ENCODE data around the gene SEC24C.
"Not testable (repeated sequence)": the region's sequence is repeated elsewhere in the genome, so short reads cannot be mapped to it uniquely, and the experiment has no call there.

The SEC24C gene

DNA sequence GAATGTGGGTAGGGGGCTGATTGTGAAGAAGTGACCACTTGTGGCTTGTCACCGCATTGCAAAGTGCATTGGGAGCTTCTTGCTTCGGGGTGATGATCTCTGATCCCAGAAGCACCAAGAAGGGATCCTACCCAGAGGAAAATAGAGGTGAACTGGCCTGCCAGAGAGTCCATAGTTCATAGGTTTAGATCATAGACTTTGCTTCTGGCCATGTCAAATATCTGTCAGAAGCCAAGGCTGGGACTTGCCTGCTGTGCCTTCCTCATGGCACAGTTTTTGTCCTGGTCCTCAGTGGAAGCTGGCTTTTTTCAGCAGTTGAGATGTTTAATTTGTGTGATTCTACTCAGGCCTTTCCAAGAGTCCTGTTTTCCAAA lies 42.3 kb downstream of the SEC24C start:
- TF ChIP-seq, protein P1, sequence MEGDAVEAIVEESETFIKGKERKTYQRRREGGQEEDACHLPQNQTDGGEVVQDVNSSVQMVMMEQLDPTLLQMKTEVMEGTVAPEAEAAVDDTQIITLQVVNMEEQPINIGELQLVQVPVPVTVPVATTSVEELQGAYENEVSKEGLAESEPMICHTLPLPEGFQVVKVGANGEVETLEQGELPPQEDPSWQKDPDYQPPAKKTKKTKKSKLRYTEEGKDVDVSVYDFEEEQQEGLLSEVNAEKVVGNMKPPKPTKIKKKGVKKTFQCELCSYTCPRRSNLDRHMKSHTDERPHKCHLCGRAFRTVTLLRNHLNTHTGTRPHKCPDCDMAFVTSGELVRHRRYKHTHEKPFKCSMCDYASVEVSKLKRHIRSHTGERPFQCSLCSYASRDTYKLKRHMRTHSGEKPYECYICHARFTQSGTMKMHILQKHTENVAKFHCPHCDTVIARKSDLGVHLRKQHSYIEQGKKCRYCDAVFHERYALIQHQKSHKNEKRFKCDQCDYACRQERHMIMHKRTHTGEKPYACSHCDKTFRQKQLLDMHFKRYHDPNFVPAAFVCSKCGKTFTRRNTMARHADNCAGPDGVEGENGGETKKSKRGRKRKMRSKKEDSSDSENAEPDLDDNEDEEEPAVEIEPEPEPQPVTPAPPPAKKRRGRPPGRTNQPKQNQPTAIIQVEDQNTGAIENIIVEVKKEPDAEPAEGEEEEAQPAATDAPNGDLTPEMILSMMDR (IDR thresholded peaks at IDR 0.05; ENCODE audit: insufficient read depth, low read depth, low read length, missing control alignments) = no peak
- peak overlapping the region; percentile 90 for H3K4me3 ChIP-seq (ENCODE audit: low read depth, low read length)
- DNase-seq (ENCODE audit: low read depth) = no peak

DNA sequence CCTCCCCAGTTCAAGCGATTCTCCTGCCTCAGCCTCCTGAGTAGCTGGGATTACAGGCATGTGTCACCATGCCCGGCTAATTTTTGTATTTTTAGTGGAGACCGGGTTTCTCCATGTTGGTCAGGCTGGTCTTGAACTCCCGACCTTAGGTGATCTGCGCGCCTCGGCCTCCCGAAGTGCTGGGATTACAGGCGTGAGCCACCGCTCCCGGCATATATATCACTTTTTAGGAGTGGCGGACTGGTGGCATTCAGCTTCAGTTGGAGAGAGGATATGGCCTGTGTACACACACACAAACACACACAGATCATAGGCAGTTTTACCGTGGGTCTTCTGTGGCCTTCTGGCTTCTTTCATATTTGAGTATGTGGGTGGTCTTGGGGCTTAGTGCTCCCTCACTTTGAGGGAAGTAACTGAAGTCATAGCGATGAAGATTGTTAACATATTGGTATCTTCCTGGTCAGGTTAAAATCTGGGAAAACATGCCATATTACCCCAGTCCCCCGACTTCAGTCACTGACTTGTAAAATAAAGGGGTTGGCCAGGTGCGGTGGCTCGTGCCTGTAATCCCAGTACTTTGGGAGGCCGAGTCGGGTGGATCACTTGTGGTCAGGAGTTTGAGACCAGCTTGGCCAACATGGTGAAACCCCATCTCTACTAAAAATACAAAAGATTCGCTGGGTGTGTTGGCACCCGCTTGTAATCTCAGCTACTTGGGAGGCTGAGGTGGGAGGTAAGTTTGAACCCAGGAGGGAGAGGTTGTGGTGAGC lies 43.0 kb downstream of the SEC24C start:
- DNase-seq (ENCODE audit: low read depth); H3K4me3 ChIP-seq (ENCODE audit: low read depth, low read length): not testable (repeated sequence)

DNA sequence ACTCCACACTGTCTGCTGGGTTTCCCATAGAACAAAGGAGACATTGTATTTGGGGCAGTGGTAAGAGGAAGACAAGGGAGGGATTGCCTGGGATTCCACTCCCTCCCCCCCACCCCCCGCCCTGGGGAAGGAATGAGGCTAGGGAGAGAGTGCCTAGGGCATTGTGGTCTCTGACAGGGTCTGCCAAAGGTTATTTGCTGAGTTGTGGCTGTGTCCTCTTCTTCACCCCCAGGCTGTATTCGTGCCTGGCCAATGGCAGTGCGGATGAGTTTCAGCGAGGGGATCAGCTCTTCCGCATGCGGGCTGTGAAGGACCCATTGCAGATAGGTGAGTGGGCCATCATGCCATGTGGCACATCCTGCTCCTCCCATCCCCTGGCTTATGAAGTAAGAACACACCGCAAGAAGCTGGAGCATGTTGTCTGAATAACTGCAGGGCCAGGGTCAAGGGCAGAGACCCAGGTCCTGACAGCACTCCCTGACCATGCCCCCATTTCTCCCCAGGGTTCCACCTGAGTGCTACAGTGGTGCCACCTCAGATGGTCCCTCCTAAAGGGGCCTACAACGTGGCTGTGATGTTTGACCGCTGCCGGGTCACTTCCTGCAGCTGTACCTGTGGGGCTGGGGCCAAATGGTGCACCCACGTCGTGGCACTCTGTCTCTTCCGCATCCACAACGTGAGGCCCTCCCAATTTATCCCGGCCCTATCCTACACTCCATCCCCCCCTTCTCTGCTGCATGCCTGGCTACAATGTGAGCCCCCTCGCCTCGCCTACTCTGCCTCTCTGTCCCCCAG lies 44.9 kb downstream of the SEC24C start:
- no peak overlapping the region for H3K4me3 ChIP-seq (ENCODE audit: low read depth, low read length)
- TF ChIP-seq, protein P1 (IDR thresholded peaks at IDR 0.05; ENCODE audit: insufficient read depth, low read depth, low read length, missing control alignments) = no peak
- no peak for DNase-seq (ENCODE audit: low read depth)

DNA sequence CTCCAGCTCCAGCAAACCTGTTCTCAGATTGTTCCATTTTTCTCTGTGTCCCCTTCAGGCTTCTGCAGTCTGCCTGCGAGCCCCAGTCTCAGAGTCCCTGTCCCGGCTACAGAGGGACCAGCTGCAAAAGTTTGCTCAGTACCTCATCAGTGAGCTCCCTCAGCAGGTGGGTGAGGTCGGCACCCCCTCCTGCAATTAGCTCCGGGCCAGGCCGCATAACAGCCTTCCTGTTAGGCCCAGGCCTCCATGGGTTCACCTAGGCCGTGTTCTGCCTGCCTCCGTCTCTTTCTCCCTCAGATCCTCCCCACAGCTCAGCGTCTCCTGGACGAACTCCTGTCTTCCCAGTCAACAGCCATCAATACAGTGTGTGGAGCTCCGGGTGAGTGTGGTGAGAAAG lies 45.5 kb downstream of the SEC24C start:
- TF ChIP-seq, protein P1 (IDR thresholded peaks at IDR 0.05; ENCODE audit: insufficient read depth, low read depth, low read length, missing control alignments) = no peak
- DNase-seq (ENCODE audit: low read depth) = no peak
- no peak overlapping the region for H3K4me3 ChIP-seq (ENCODE audit: low read depth, low read length)

DNA sequence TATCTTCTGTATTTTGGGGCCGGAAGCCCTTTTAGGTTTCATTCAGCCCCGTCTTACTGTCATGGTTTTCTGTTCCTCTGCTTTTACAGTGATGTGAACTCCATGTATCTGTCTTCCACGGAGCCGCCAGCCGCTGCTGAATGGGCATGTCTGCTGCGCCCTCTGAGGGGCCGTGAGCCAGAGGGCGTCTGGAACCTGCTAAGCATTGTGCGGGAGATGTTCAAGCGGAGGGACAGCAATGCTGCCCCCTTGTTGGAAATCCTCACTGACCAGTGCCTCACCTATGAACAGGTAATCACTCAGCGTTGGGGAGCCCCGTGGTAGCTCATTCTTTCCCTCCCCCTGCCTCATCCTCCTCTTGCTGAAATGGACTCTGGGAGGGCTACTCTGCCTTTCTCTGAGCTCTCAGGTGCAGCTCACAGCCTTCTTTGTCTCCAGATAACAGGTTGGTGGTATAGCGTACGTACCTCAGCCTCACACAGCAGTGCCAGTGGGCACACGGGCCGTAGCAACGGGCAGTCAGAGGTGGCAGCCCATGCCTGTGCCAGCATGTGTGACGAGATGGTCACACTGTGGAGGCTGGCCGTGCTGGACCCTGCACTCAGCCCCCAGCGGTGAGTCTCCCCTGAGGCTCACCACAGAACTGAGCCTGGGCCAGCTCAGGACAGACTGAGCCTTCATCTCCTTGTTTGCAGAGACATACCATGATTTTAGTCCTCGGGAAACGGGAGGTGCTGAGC lies 46.9 kb downstream of the SEC24C start:
- TF ChIP-seq, protein P1 (IDR thresholded peaks at IDR 0.05; ENCODE audit: insufficient read depth, low read depth, low read length, missing control alignments) = no peak
- DNase-seq (ENCODE audit: low read depth) = no peak
- no peak overlapping the region for H3K4me3 ChIP-seq (ENCODE audit: low read depth, low read length)

DNA sequence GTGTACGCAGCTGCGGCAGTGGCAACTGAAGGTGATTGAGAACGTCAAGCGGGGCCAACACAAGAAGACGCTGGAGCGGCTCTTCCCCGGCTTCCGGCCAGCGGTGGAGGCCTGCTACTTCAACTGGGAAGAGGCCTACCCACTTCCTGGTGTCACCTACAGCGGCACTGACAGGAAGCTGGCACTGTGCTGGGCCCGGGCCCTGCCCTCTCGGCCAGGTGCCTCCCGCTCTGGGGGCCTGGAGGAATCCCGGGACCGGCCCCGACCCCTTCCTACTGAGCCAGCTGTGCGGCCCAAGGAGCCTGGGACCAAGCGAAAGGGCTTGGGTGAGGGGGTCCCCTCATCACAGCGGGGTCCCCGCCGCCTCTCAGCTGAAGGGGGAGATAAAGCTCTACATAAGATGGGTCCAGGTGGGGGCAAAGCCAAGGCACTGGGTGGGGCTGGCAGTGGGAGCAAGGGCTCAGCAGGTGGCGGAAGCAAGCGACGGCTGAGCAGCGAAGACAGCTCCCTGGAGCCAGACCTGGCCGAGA lies 47.8 kb downstream of the SEC24C start:
- TF ChIP-seq, protein P1 (IDR thresholded peaks at IDR 0.05; ENCODE audit: insufficient read depth, low read depth, low read length, missing control alignments) = no peak
- H3K4me3 ChIP-seq (ENCODE audit: low read depth, low read length) = no peak overlapping the region
- no peak for DNase-seq (ENCODE audit: low read depth)

DNA sequence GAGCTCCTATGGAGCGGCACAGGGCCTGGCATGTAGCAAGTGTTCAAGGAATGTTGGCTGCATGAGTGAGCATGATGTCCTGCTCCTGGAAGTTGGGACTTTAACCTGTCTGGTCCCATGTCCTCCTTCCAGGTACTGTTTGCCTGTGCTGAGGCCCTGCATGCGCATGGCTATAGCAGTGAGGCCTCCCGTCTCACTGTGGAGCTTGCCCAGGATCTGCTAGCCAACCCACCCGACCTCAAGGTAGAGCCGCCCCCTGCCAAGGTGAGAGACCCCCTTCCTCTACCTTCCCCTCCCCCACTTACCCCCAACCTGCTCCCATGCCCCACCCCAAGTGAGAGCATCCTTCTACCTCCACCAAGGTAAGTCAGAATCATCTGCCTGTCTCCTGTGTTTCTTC lies 49.3 kb downstream of the SEC24C start:
- no peak overlapping the region for H3K4me3 ChIP-seq (ENCODE audit: low read depth, low read length)
- DNase-seq (ENCODE audit: low read depth) = no peak
- TF ChIP-seq, protein P1 (IDR thresholded peaks at IDR 0.05; ENCODE audit: insufficient read depth, low read depth, low read length, missing control alignments) = no peak

DNA sequence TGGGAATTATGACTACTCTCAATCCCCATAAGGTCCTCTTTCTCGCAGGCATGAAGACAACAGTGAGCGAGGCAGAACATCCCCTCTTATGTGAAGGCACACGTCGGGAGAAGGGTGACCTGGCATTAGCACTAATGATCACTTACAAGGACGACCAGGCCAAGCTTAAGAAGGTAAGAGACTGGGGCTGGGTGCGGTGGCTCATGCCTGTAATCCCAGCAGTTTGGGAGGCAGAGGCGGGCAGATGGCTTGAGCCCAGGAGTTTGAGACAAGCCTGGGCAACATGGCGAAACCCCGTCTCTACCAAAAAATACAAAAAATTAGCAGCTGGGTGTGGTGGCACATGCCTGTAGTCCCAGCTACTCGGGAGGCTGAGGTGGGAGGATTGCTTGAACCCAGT lies 51.3 kb downstream of the SEC24C start:
- H3K4me3 ChIP-seq (ENCODE audit: low read depth, low read length); DNase-seq (ENCODE audit: low read depth): not testable (repeated sequence)

DNA sequence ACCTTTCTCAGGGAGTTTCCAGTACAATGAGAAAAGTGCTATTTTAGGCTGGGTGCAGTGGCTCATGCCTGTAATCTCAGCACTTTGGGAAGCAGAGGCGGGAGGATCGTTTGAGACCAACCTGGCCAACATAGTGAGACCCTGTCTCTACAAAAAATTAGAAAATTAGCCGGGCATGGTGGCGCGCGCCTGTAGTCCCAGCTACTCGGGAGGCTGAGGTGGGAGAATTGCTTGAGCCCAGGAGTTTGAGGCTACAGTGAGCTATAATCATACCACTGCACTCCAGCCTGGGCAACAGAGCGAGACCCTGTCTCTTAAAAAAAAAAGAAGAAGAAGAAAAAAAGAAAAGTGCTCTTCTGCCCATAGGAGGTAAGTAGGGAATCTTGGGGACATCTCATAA lies 51.9 kb downstream of the SEC24C start:
- not testable (repeated sequence) for DNase-seq (ENCODE audit: low read depth)

More for the DNA sequence above, 51.9 kb downstream of the SEC24C start:
- H3K4me3 ChIP-seq (ENCODE audit: low read depth, low read length) = not testable (repeated sequence)

Data from GM12865 (cell line).